ENCODE data around the gene SIGLEC9. TPM values are rescaled to one million over a fixed set of nuclear protein-coding genes. Genes with fewer than 3 reads are reported as not detected.

SIGLEC9 gene
- total and polyA plus RNA-seq, 2 of the 8 experiments (the other 6 are each of a cell fraction or from before 2014, with no cell fraction given): not detected

GRCh38 chr19:51136851-51137551 is 12.3 kb downstream of the SIGLEC9 start:
- Histone ChIP-seq H3K79me1 (ENCODE audit: low read depth, low read length) (no peaks in the 10 kb centered on the region), H3K4me2 (ENCODE audit: insufficient read depth in 1 of 2, low read depth in 2 of 2, low read length in 2 of 2) (no peak overlapping the region), H4K20me1 (replicated peaks in 1 of 2; ENCODE audit: control insufficient read depth in 1 of 2, insufficient read depth in 2 of 2, low read length in 2 of 2) (no peaks in the 10 kb centered on the region), H2BK12ac (ENCODE audit: low read depth, low read length) (no peak overlapping the region), H3K23ac (ENCODE audit: insufficient read length) (no peak overlapping the region), H3K4ac (replicated peaks; ENCODE audit: insufficient read length, low read depth, low read length) (no peak overlapping the region), H2BK20ac (ENCODE audit: low read length) (no peak overlapping the region), H2BK5ac (ENCODE audit: low read depth, low read length) (0 out of 2 replicates have a peak overlapping the region, but pooled peaks have one; percentile 29), H3K23me2 (ENCODE audit: low read depth, low read length) (no peaks in the 10 kb centered on the region), H3K56ac (replicated peaks; ENCODE audit: insufficient read length, low read depth, low read length) (no peak overlapping the region), H2BK120ac (replicated peaks; ENCODE audit: low read depth, low read length) (no peak overlapping the region), H2AFZ (ENCODE audit: low read length) (no peak overlapping the region), H2AK5ac (ENCODE audit: low read depth, low read length) (no peak overlapping the region), H3K18ac (ENCODE audit: extremely low read depth, low read length) (no peak overlapping the region), H3K27ac (ENCODE audit: low read depth, low read length) (no peak overlapping the region), H4K5ac (ENCODE audit: insufficient read length, low read depth, low read length) (no peak overlapping the region), H3K27me3 (replicated peaks in 1 of 4; ENCODE audit: control insufficient read depth in 3 of 4, extremely low read depth in 1 of 4, insufficient read depth in 3 of 4, low read length in 3 of 4) (no peaks in the 10 kb centered on the region), H3K4me1 (replicated peaks in 1 of 4; ENCODE audit: control insufficient read depth in 3 of 4, insufficient read depth in 4 of 4, low read length in 3 of 4) (peaks cover 6 to 11% (median 8%) of the 10 kb centered on the region in 4 experiments; a peak in 5 of 7 replicates), H4K91ac (replicated peaks; ENCODE audit: insufficient read length, low read length) (no peak overlapping the region), H4K8ac (ENCODE audit: extremely low read depth, insufficient read depth, low read length) (peak overlapping the region; percentile 63; the same call in 1 of the 2 replicates), H3K36me3 (ENCODE audit: control insufficient read depth in 2 of 4, insufficient read depth in 4 of 4, low read length in 3 of 4) (no peaks in the 10 kb centered on the region), H3K9ac (replicated peaks in 1 of 4; ENCODE audit: extremely low read depth in 1 of 4, low read depth in 3 of 4, low read length in 3 of 4) (no peak overlapping the region), H2BK15ac (ENCODE audit: low read length) (no peak overlapping the region), H3K9me3 (ENCODE audit: insufficient read depth in 2 of 2, low read depth in 1 of 2, low read length in 1 of 2) (no peaks in the 10 kb centered on the region), H3K14ac (ENCODE audit: insufficient read length) (no peak overlapping the region), H3K79me2 (ENCODE audit: control insufficient read depth in 1 of 2, insufficient read depth in 2 of 2, low read length in 2 of 2) (no peaks in the 10 kb centered on the region), H3K4me3 (ENCODE audit: extremely low read depth in 1 of 4, insufficient read depth in 2 of 4, low read depth in 3 of 4, low read length in 4 of 4) (no peak overlapping the region)
- POLR2A ChIA-PET (ENCODE audit: partially characterized antibody): interaction anchor here (0.7 to 1.1 kb wide), 2 partner anchors 9 to 120 kb away, joined by 3 to 4 read pairs; no protein-coding TSS in a partner anchor
- 91% methylated on average over 12 of the region's 12 CpGs; no CpG with 5 or more reads in 1 of the 2 experiments for WGBS, 2 experiments (ENCODE audit: extremely low coverage in 1 of 2, insufficient coverage in 1 of 2, insufficient read length in 1 of 2, insufficient replicate concordance in 2 of 2, low coverage in 1 of 2, low lambda C conversion rate in 2 of 2, missing lambda C conversion rate in 1 of 2)
- peak; percentile 62 for TF ChIP-seq POLR2AphosphoS5 (IDR thresholded peaks at IDR 0.05; ENCODE audit: low read depth, low read length)
- no peak for TF ChIP-seq SAP30 (IDR thresholded peaks at IDR 0.05; ENCODE audit: insufficient read depth, insufficient replicate concordance, low read length)
- peak; percentile 81 for TF ChIP-seq TAF7 (optimal IDR thresholded peaks at IDR 0.05; ENCODE audit: borderline replicate concordance, low read depth, low read length)
- TF ChIP-seq RBBP5 (IDR thresholded peaks at IDR 0.05; ENCODE audit: borderline replicate concordance, low read depth, low read length): no peak
- TF ChIP-seq SIRT6 (IDR thresholded peaks at IDR 0.05; ENCODE audit: low read length): no peak
- TF ChIP-seq POLR2A (IDR thresholded peaks at IDR 0.05; ENCODE audit: control extremely low read depth in 1 of 2, low read depth in 2 of 2, low read length in 2 of 2): peak in 1 of 2 experiments; percentile 49; a peak in 2 of 3 replicates
- no peak for TF ChIP-seq SIX5 (IDR thresholded peaks at IDR 0.05; ENCODE audit: low read depth, low read length)
- no peak for TF ChIP-seq ZNF274 (IDR thresholded peaks at IDR 0.05; ENCODE audit: borderline replicate concordance, extremely low read depth, low read length)
- no peak for TF ChIP-seq CBX8 (IDR thresholded peaks at IDR 0.05; ENCODE audit: borderline replicate concordance, low read depth, low read length)
- TF ChIP-seq YY1 (IDR thresholded peaks at IDR 0.05; ENCODE audit: low read depth, low read length): no peak
- TF ChIP-seq TBP (IDR thresholded peaks at IDR 0.05; ENCODE audit: low read depth, low read length): peak; percentile 28; the same call in 1 of the 2 replicates
- FAIRE-seq: no peak
- DNase-seq (ENCODE audit: low read depth in 1 of 2, low spot score in 2 of 2): no peak
- CTCF ChIA-PET (ENCODE audit: partially characterized antibody): interaction anchor here (1.2 to 1.6 kb wide), 2 partner anchors 10 to 21 kb away, joined by 4 to 6 read pairs; no protein-coding TSS in a partner anchor

Measured in H1 (cell line).